Amygdala (tissue), 56 donors: ENCODE data around the gene CUX1.
"Not testable (repeated sequence)": the region's sequence is repeated elsewhere in the genome, so short reads cannot be mapped to it uniquely, and the experiment has no call there.

Experiments used
- DNase-seq, 56 donors: peaks; one replicate each; lab custom pipeline; 2025; lab: John Stamatoyannopoulos, UW

The CUX1 gene

GRCh38 chr7:102286237-102287110 is 469.0 kb downstream of the CUX1 start, which contains the start of gene SH2B2:
Gene SH2B2, plus strand, starts transcription at chr7:102286868. Its CDS starts 13,683 bp downstream, at chr7:102300551.
- peak in 33 of 56 donors; percentile 7 to 75 (median 51) for DNase-seq

GRCh38 chr7:102287111-102287980 is 469.9 kb downstream of the CUX1 start:
- peak in 29 of 56 donors; percentile 11 to 49 (median 29) for DNase-seq

GRCh38 chr7:102287981-102288278 is 470.5 kb downstream of the CUX1 start:
- DNase-seq: peak in 1 of 56 donors; percentile 43

- peak in 4 of 56 donors; percentile 19 to 31 (median 22) for DNase-seq
Observed at GRCh38 chr7:102288285-102288930, 471.0 kb downstream of the CUX1 start.

- no peak for DNase-seq
Observed at GRCh38 chr7:102289057-102289456, 471.6 kb downstream of the CUX1 start.

- peak in 1 of 56 donors; percentile 16 for DNase-seq
Observed at GRCh38 chr7:102291056-102291915, 473.9 kb downstream of the CUX1 start.

GRCh38 chr7:102291916-102292267 is 474.5 kb downstream of the CUX1 start:
- DNase-seq: no peak

GRCh38 chr7:102292813-102293798 is 475.7 kb downstream of the CUX1 start:
- peak in 2 of 56 donors; percentile 15 to 27 for DNase-seq

- no peak for DNase-seq
Observed at GRCh38 chr7:102294589-102294988, 477.2 kb downstream of the CUX1 start.

- no peak for DNase-seq
Observed at GRCh38 chr7:102295346-102296178, 478.1 kb downstream of the CUX1 start.

- DNase-seq: no peak
Observed at GRCh38 chr7:102296179-102296438, 478.7 kb downstream of the CUX1 start.

- no peak for DNase-seq
Observed at GRCh38 chr7:102296514-102296913, 479.1 kb downstream of the CUX1 start.

GRCh38 chr7:102297487-102298218 is 480.2 kb downstream of the CUX1 start:
- no peak for DNase-seq

GRCh38 chr7:102300643-102301221 is 483.3 kb downstream of the CUX1 start:
- no peak for DNase-seq

GRCh38 chr7:102301367-102301766 is 483.9 kb downstream of the CUX1 start:
- not testable (repeated sequence) for DNase-seq

GRCh38 chr7:102302025-102302424 is 484.6 kb downstream of the CUX1 start:
- DNase-seq: no peak
